ENCODE results near the gene HOXC10. TPM values are rescaled to one million over a fixed set of nuclear protein-coding genes. Genes with fewer than 3 reads are reported as not detected.

Gene HOXC10
- polyA plus RNA-seq, 3 donors, result not detected

- Mint-ChIP-seq H3K9me3 (peaks cover 5 to 38% (median 17%) of the 10 kb centered on the region in 7 donors), H3K4me1 (peaks cover 6% of the 10 kb centered on the region), H3K27ac (no peak overlapping the region), H3K36me3 (peaks cover 4 to 7% of the 10 kb centered on the region in 2 donors), H3K27me3 (ENCODE audit: low read depth in 3 of 3) (peaks cover 91 to 98% (median 93%) of the 10 kb centered on the region in 3 donors), H3K4me3 (peak overlapping the region in 1 of 2 donors; percentile 80)
- no CpG with 5 or more reads among the region's 14 CpGs for WGBS (ENCODE audit: insufficient coverage)
- H2AFZ ChIP-seq (ENCODE audit: insufficient read depth, low read depth, low read length, poor library complexity, severe bottlenecking), result no peak overlapping the region
- H3K4me2 ChIP-seq (replicated peaks; ENCODE audit: extremely low read depth, low read length, poor library complexity, severe bottlenecking), result no peak overlapping the region
- no peak overlapping the region for H3K27ac ChIP-seq (ENCODE audit: low read depth in 1 of 2, low read length in 2 of 2)
- H3K36me3 ChIP-seq (replicated peaks in 1 of 2; ENCODE audit: control insufficient read depth in 1 of 2, insufficient read depth in 2 of 2, low read length in 2 of 2), result no peaks in the 10 kb centered on the region
- no peaks in the 10 kb centered on the region for H3K4me1 ChIP-seq (ENCODE audit: control insufficient read depth in 1 of 2, insufficient read depth in 2 of 2, low read length in 2 of 2)
- H3K9me3 ChIP-seq (replicated peaks in 1 of 2; ENCODE audit: control insufficient read depth in 1 of 2, insufficient read depth in 1 of 2, low read length in 2 of 2), result peaks cover 9 to 50% of the 10 kb centered on the region in 2 donors
- no peaks in the 10 kb centered on the region for H4K20me1 ChIP-seq (ENCODE audit: insufficient read depth, low read length)
- TF ChIP-seq, protein P1, sequence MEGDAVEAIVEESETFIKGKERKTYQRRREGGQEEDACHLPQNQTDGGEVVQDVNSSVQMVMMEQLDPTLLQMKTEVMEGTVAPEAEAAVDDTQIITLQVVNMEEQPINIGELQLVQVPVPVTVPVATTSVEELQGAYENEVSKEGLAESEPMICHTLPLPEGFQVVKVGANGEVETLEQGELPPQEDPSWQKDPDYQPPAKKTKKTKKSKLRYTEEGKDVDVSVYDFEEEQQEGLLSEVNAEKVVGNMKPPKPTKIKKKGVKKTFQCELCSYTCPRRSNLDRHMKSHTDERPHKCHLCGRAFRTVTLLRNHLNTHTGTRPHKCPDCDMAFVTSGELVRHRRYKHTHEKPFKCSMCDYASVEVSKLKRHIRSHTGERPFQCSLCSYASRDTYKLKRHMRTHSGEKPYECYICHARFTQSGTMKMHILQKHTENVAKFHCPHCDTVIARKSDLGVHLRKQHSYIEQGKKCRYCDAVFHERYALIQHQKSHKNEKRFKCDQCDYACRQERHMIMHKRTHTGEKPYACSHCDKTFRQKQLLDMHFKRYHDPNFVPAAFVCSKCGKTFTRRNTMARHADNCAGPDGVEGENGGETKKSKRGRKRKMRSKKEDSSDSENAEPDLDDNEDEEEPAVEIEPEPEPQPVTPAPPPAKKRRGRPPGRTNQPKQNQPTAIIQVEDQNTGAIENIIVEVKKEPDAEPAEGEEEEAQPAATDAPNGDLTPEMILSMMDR (IDR thresholded peaks at IDR 0.05), result no peak
- DNase-seq, result no peak
- peaks cover 84 to 98% of the 10 kb centered on the region in 2 donors for H3K27me3 ChIP-seq (ENCODE audit: control insufficient read depth in 2 of 2, insufficient read depth in 2 of 2, low read length in 2 of 2)
- intact Hi-C loops (cut with micrococcal nuclease), result loop anchor here in 1 of 2 donors (10.0 kb wide), 1 partner anchor 63 kb away; the partner anchor contains the start of genes HOTAIR and HOXC11
- no peak overlapping the region for H3K9ac ChIP-seq (ENCODE audit: insufficient read depth, low read length, poor library complexity, severe bottlenecking)
- no peaks in the 10 kb centered on the region for H3K79me2 ChIP-seq (ENCODE audit: insufficient read depth, low read length)
- no peak overlapping the region for H3K4me3 ChIP-seq (replicated peaks in 1 of 3; ENCODE audit: low read depth in 2 of 3, low read length in 3 of 3)
Measured at GRCh38 chr12:54037360-54038283, 52.7 kb downstream of the HOXC10 start.

GRCh38 chr12:54038284-54038870 lies 53.4 kb downstream of the HOXC10 start:
- Histone ChIP-seq H3K27me3 (ENCODE audit: control insufficient read depth in 2 of 2, insufficient read depth in 2 of 2, low read length in 2 of 2) (peaks cover 84 to 98% of the 10 kb centered on the region in 2 donors), H3K4me1 (ENCODE audit: control insufficient read depth in 1 of 2, insufficient read depth in 2 of 2, low read length in 2 of 2) (no peaks in the 10 kb centered on the region), H2AFZ (ENCODE audit: insufficient read depth, low read depth, low read length, poor library complexity, severe bottlenecking) (no peak overlapping the region), H3K36me3 (replicated peaks in 1 of 2; ENCODE audit: control insufficient read depth in 1 of 2, insufficient read depth in 2 of 2, low read length in 2 of 2) (no peaks in the 10 kb centered on the region), H3K79me2 (ENCODE audit: insufficient read depth, low read length) (no peaks in the 10 kb centered on the region), H3K4me3 (replicated peaks in 1 of 3; ENCODE audit: low read depth in 2 of 3, low read length in 3 of 3) (no peak overlapping the region), H3K27ac (ENCODE audit: low read depth in 1 of 2, low read length in 2 of 2) (no peak overlapping the region), H3K9me3 (replicated peaks in 1 of 2; ENCODE audit: control insufficient read depth in 1 of 2, insufficient read depth in 1 of 2, low read length in 2 of 2) (peaks cover 1 to 43% of the 10 kb centered on the region in 2 donors), H3K4me2 (replicated peaks; ENCODE audit: extremely low read depth, low read length, poor library complexity, severe bottlenecking) (no peak overlapping the region), H4K20me1 (ENCODE audit: insufficient read depth, low read length) (no peaks in the 10 kb centered on the region), H3K9ac (ENCODE audit: insufficient read depth, low read length, poor library complexity, severe bottlenecking) (no peak overlapping the region)
- Mint-ChIP-seq H3K27me3 (ENCODE audit: low read depth in 3 of 3) (peaks cover 91 to 98% (median 93%) of the 10 kb centered on the region in 3 donors), H3K4me1 (peaks cover 2% of the 10 kb centered on the region), H3K9me3 (peaks cover 0 to 31% (median 9%) of the 10 kb centered on the region in 7 donors), H3K36me3 (peaks cover 0 to 3% of the 10 kb centered on the region in 2 donors), H3K4me3 (peak overlapping the region in 1 of 2 donors; percentile 71), H3K27ac (no peak overlapping the region)
- no peak for DNase-seq
- TF ChIP-seq, protein P1 (IDR thresholded peaks at IDR 0.05), result no peak
- 53% methylated on average over 4 of the region's 5 CpGs for WGBS (ENCODE audit: insufficient coverage)
- intact Hi-C loops (cut with micrococcal nuclease), result loop anchor here in 1 of 2 donors (10.0 kb wide), 1 partner anchor 64 kb away; the partner anchor contains the start of genes HOTAIR and HOXC11

Measured in CD14-positive monocyte (primary cell).